Ascending aorta (tissue), 2 donors: ENCODE data around the gene CRB2. TPM values are rescaled to one million over a fixed set of nuclear protein-coding genes. Genes with fewer than 3 reads are reported as not detected.

ENCODE experiments used
- DNase-seq, 2 donors: peaks; one replicate each; pipeline ENCODE4 v3.0.0-alpha.2; 2019; ENCODE audit warnings: low spot score in 2 of 2
- H3K27ac ChIP-seq, 2 donors: fragments of 200-600 bp; sonication (generic); one replicate each; pipeline ENCODE4 v1.5.1; 2016 to 2017; ENCODE audit warnings: mild to moderate bottlenecking in 1 of 2
- H3K27me3 ChIP-seq: fragments of 200-600 bp; sonication (generic); one replicate; pipeline ENCODE4 v1.5.1; 2017
- H3K36me3 ChIP-seq, 2 donors: fragments of 200-600 bp; sonication (generic); one replicate each; pipeline ENCODE4 v1.5.1; 2016
- H3K4me1 ChIP-seq, 2 donors: fragments of 200-600 bp; sonication (generic); one replicate each; pipeline ENCODE4 v1.5.1; 2016 to 2017; ENCODE audit warnings: mild to moderate bottlenecking in 1 of 2
- H3K4me3 ChIP-seq, 2 donors: fragments of 200-600 bp; sonication (generic); one replicate each; pipeline ENCODE4 v1.5.1; 2016 to 2017; ENCODE audit warnings: mild to moderate bottlenecking in 1 of 2
- H3K9me3 ChIP-seq, 2 donors: fragments of 200-600 bp; sonication (generic); one replicate each; pipeline ENCODE4 v1.5.1; 2016
- intact Hi-C: fragments of 100-400 bp; cut with DNase I; formaldehyde crosslinking; loops from one replicate; pipeline ENCODE4 v1.15.1; 2023
- total RNA-seq: library from RNA; depleted of rRNA; stranded (reverse); fragments of >200 nt; gene quantifications from one replicate; pipeline ENCODE4 v1.1.0, GENCODE V29; 2016
- TF ChIP-seq, protein P1 (sequence below), 3 experiments: fragments of 200-600 bp in 2 of 3; fragments of 450-650 bp in 1 of 3; sonication (generic) in 2 of 3; IDR thresholded peaks; one replicate each; pipeline ENCODE4 v1.5.1; 2016 to 2019; ENCODE audit warnings: antibody characterized with exemption in 3 of 3, mild to moderate bottlenecking in 1 of 3, moderate library complexity in 1 of 3

The CRB2 gene
- total RNA-seq, 1 donor from 2014 or later, result not detected

DNA sequence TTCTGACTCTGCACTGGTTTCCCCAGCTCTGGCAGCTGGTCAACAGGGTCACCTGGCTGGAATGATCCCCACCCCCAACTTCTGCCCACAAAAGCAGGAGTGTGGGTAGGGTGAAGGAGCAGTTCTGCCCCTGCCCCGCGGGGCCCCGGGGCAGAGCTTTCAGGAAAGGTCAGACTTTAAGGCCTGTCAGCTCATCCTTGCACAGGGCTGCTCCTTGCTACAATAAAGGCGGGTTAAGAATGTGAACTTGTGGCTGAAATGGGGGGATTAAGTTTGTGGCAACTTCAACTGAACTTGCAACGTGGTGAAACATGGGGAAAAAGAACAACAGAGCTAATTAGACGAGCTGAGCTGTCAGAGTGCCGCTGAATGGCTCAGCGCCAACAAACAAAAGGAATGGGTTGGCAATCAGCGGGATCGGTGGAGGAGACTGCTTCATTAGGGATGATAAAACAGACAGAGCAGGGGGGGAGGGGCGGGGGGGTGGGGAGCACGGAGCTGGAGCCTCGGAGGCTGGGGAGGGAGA, 50.8 kb downstream of the CRB2 start:
- Histone ChIP-seq H3K9me3 (no peaks in the 10 kb centered on the region), H3K27me3 (no peaks in the 10 kb centered on the region), H3K36me3 (no peaks in the 10 kb centered on the region), H3K4me1 (no peaks in the 10 kb centered on the region), H3K4me3 (no peak overlapping the region), H3K27ac (no peak overlapping the region)
- intact Hi-C loops, result no loop called here
- TF ChIP-seq, protein P1, sequence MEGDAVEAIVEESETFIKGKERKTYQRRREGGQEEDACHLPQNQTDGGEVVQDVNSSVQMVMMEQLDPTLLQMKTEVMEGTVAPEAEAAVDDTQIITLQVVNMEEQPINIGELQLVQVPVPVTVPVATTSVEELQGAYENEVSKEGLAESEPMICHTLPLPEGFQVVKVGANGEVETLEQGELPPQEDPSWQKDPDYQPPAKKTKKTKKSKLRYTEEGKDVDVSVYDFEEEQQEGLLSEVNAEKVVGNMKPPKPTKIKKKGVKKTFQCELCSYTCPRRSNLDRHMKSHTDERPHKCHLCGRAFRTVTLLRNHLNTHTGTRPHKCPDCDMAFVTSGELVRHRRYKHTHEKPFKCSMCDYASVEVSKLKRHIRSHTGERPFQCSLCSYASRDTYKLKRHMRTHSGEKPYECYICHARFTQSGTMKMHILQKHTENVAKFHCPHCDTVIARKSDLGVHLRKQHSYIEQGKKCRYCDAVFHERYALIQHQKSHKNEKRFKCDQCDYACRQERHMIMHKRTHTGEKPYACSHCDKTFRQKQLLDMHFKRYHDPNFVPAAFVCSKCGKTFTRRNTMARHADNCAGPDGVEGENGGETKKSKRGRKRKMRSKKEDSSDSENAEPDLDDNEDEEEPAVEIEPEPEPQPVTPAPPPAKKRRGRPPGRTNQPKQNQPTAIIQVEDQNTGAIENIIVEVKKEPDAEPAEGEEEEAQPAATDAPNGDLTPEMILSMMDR (IDR thresholded peaks at IDR 0.05), result no peak
- DNase-seq, result no peak

DNA sequence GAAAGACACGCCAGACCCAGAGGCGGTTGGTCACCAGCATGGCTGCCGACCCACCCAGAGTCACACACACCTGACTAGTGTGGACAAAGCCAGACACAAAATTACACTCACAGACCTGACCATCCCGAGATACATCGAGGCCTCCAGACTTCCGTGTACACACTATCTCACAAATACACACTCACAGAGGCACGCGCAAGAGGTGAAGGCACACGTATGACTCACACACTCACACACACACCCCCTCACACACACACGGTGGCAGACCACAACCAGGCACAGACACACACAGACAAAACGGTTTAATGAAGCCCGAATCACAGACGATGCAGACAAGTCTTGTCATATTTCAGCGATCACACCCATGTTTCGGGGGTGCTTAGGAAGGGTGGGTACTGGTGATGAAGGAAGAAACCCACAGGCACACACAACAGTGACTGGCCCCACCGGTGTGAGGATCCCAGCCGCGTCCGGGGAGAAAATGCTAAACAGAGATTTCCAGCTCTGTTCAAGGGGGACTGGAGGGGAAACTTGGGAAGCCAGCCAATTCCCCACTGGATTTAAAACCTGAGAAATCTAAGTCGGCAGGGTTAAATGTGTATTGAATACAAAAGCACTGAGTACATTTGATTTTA, 51.3 kb downstream of the CRB2 start:
- H3K4me1 ChIP-seq, result no peaks in the 10 kb centered on the region
- H3K36me3 ChIP-seq, result no peaks in the 10 kb centered on the region
- TF ChIP-seq, protein P1 (IDR thresholded peaks at IDR 0.05), result no peak
- no peak overlapping the region for H3K4me3 ChIP-seq
- intact Hi-C loops, result no loop called here
- no peaks in the 10 kb centered on the region for H3K27me3 ChIP-seq
- DNase-seq, result no peak
- no peaks in the 10 kb centered on the region for H3K9me3 ChIP-seq
- no peak overlapping the region for H3K27ac ChIP-seq

DNA sequence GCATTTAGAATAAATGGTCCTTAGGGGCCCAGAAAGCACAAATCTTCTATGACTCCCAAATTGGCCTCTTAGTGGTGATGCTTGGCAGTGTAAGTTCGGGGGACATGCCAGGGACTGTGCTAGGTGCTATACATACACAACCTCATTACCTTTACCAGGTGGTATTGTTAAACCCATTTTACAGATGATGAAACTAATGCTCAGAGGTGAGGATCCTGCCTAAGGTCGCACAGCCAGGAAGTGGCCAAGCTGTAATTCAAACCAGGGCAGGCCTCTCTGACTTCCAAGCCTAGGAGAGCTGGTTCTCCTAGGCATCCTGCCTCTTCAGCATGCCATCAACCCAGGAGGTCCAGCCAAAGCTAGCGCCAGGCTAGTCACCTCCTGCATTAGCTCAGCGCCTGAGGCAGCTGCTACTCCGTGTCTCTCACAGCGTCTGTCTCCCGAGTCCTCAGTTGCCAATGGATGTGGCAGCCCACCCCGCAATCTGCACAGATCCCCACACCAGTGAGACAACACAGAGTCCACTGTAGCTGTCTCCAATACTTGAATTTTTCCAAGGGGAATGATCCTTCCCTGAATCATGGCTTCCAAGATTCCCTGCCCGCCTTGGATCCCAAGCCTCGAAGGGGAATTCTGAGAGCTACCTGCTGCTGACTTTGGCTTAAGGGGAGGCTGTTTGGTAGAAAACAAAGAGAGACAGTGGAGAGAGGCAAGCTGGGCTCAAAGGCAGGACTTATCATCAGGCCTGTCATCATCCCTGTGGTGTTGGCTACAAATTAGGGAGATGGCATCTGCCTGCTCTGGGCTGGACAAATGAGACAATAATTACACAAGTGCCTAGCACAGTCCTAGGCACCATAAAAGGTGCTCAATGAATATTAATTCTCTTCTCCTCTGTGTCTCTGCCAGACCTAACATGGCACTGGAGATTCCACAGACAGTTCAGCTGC, 52.6 kb downstream of the CRB2 start:
- DNase-seq, result no peak
- intact Hi-C loops, result no loop called here
- Histone ChIP-seq H3K4me3 (no peak overlapping the region), H3K27me3 (no peaks in the 10 kb centered on the region), H3K9me3 (no peaks in the 10 kb centered on the region), H3K36me3 (no peaks in the 10 kb centered on the region), H3K4me1 (no peaks in the 10 kb centered on the region), H3K27ac (no peak overlapping the region)
- TF ChIP-seq, protein P1 (IDR thresholded peaks at IDR 0.05), result no peak

DNA sequence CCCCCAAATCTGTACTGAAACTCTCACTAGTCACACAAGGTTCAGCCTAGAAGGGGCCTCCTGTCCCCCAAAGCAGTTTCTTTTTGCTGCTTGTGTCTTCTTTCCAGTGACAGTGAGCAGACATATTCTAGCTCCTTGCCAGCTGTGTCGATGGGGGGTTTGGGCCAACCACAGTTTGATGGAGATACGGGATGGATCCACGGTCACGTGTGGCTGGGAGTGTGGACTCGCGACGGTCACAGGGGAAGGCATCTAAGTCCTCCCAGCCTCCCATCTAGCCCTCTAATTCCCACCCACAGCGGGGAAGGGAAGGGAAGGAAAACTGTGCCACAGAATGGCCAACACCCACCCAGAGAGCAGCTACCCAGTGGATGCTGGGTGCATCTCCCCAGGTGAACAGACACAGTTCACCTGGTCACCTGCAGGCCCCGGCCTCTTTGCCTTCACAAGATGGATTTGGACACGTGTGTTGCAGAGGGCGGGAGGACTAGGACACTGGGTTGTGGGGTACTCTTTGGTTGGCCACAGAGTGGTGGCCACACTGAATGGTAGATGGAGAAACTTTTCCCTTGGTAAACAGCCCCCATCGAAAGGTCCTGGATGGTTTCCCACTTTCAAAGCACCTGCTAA, 54.4 kb downstream of the CRB2 start:
- TF ChIP-seq, protein P1 (IDR thresholded peaks at IDR 0.05), result no peak
- DNase-seq, result no peak
- intact Hi-C loops, result no loop called here
- no peaks in the 10 kb centered on the region for H3K4me1 ChIP-seq
- no peak overlapping the region for H3K27ac ChIP-seq
- no peaks in the 10 kb centered on the region for H3K27me3 ChIP-seq
- no peaks in the 10 kb centered on the region for H3K9me3 ChIP-seq
- no peak overlapping the region for H3K4me3 ChIP-seq
- H3K36me3 ChIP-seq, result no peaks in the 10 kb centered on the region

DNA sequence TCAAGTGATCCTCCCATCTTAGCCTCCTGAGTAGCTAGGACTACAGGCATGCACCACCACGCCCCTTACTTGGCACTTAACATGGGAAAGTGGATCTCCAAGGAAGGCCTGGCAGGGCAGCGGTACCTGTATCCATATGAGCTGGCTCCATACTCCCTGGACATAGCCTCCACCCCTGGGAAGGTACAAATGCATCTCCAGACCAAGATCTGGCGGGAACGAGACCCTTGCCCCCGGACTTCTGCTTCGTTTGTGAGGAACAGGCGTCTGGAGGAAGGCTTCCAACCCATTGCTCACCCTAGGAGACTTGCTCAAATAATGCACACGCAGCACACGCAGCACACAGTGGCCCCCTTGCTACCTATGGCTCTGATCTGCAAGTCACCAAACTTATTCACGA, 55.2 kb downstream of the CRB2 start:
- Histone ChIP-seq H3K4me3 (no peak overlapping the region), H3K4me1 (no peaks in the 10 kb centered on the region), H3K36me3 (no peaks in the 10 kb centered on the region), H3K27me3 (no peaks in the 10 kb centered on the region), H3K27ac (no peak overlapping the region), H3K9me3 (no peaks in the 10 kb centered on the region)
- TF ChIP-seq, protein P1 (IDR thresholded peaks at IDR 0.05), result no peak
- DNase-seq, result no peak
- intact Hi-C loops, result no loop called here
